HG03039 (cell line): ENCODE data around the gene IQGAP3.
"Not testable (repeated sequence)": the region's sequence is repeated elsewhere in the genome, so short reads cannot be mapped to it uniquely, and the experiment has no call there.

ENCODE experiments used
- ATAC-seq: cut with Tn5 transposase; IDR thresholded peaks from one replicate; pipeline ENCODE4 v1.9.1; 2021; ENCODE audit warnings: mild to moderate bottlenecking, moderate library complexity; ENCODE audit not compliant: unreplicated experiment

IQGAP3 gene

GRCh38 chr1:156595016-156595415 lies 22.7 kb upstream of the IQGAP3 start:
- no peak for ATAC-seq

GRCh38 chr1:156594190-156594589 lies 21.8 kb upstream of the IQGAP3 start:
- no peak for ATAC-seq

DNA sequence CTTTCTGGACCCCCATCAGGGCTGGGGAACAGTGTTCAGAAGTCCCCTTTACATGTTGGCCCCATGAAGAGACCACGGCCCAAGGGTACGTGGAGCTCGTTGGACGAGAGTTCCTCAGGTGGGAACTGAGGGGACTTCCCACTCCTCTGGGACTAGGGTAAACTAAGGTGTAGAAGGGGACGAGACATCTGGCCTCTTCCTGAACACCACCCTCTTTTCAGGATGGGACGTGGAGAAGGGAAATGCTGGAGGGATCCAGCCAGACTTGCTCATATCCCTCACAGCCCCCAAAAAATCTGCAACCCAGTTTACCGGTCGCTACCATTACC lies 21.3 kb upstream of the IQGAP3 start:
- no peak for ATAC-seq

GRCh38 chr1:156592910-156593660 lies 20.7 kb upstream of the IQGAP3 start:
- no peak for ATAC-seq

- no peak for ATAC-seq
Measured at GRCh38 chr1:156592158-156592909, 20.0 kb upstream of the IQGAP3 start.

DNA sequence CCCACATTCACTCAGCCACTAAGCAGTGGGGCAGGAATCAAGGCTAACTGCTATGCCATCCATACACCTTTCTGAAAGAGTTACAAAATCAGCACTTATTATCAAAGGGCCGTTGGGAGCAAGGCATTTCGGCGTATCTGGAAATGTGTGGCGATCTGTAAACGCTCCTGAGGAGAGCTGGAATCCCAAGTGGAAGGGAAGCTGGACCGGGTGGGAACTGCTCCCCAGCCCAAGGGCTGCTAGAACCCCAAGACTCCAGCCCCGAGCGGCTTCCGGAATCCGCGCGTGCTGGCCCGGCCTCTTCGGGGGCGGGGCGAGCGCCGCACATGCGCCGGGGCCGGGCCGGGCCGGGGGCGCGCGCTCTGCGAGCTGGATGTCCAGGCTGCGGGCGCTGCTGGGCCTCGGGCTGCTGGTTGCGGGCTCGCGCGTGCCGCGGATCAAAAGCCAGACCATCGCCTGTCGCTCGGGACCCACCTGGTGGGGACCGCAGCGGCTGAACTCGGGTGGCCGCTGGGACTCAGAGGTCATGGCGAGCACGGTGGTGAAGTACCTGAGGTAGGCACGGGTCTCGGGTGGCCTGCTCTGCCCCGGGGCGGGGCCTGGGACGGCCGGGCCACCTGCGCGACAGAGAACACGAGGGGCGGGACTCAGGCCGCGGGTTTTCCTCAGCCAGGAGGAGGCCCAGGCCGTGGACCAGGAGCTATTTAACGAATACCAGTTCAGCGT lies 19.2 kb upstream of the IQGAP3 start, which contains the start of gene NAXE:
TSS of gene NAXE (plus strand) at position 345 of the 726 bp plus-strand sequence. CDS start at position 374, 29 bp downstream.
- ATAC-seq = peak; percentile 88

- ATAC-seq = no peak
Measured at GRCh38 chr1:156591181-156591431, 18.7 kb upstream of the IQGAP3 start.

- ATAC-seq = no peak
Measured at GRCh38 chr1:156590326-156591180, 18.2 kb upstream of the IQGAP3 start.

GRCh38 chr1:156589546-156589945 lies 17.2 kb upstream of the IQGAP3 start:
- ATAC-seq = no peak

- ATAC-seq = not testable (repeated sequence)
Measured at GRCh38 chr1:156587927-156588326, 15.6 kb upstream of the IQGAP3 start.

GRCh38 chr1:156586892-156587477 lies 14.6 kb upstream of the IQGAP3 start:
- ATAC-seq = no peak

GRCh38 chr1:156586323-156586722 lies 14.0 kb upstream of the IQGAP3 start:
- no peak for ATAC-seq

GRCh38 chr1:156584813-156585212 lies 12.4 kb upstream of the IQGAP3 start:
- no peak for ATAC-seq

- ATAC-seq = no peak
Measured at GRCh38 chr1:156583821-156584622, 11.7 kb upstream of the IQGAP3 start.

GRCh38 chr1:156582388-156583017 lies 10.1 kb upstream of the IQGAP3 start:
- no peak for ATAC-seq

- ATAC-seq = no peak
Measured at GRCh38 chr1:156581661-156582387, 9.5 kb upstream of the IQGAP3 start.

GRCh38 chr1:156579472-156579871 lies 7.1 kb upstream of the IQGAP3 start, which contains the start of gene TTC24:
Gene TTC24 (plus strand): TSS chr1:156579723. CDS start chr1:156581365, 1,642 bp downstream.
- ATAC-seq = no peak

DNA sequence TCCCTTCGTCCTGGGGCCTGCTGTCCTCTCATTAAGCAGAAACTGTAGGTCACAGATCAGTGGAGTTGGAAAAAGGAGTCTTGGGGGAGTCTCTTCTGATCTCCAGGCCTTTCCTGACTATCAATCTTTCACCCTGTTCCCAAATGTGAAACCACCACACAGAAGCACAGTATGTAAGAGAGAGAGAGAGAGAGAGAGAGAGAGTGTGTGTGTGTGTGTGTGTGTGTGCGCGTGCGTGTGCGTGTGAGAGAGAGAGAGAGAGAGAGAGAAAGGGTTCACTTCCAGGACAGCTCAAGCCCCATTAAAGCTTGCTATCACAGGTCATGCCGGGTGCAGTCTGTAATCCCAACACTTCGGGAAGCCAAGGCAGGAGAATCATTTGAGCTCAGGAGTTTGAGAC lies 5.7 kb upstream of the IQGAP3 start:
- ATAC-seq = no peak

- ATAC-seq = no peak
Measured at GRCh38 chr1:156577550-156577949, 5.2 kb upstream of the IQGAP3 start.
